GM13976 (cell line): Measurements from ENCODE around the gene NEK5.

ENCODE experiments used
- DNase-seq: peaks from one replicate; pipeline ENCODE4 v3.0.0; 2012; ENCODE audit warnings: low spot score
- CTCF ChIP-seq: IDR thresholded peaks from 2 replicates; pipeline ENCODE4 v1.5.1; 2012; ENCODE audit warnings: borderline replicate concordance, mild to moderate bottlenecking; ENCODE audit not compliant: insufficient read depth; ENCODE audit errors: extremely low read depth, missing control alignments, control extremely low read depth
- in situ Hi-C: fragments of 300-500 bp; cut with MboI; formaldehyde crosslinking; loops from one replicate; pipeline ENCODE4 v1.12.0; 2022; ENCODE audit warnings: low sequenced_read_pairs, mixed read lengths, inconsistent platforms; ENCODE audit not compliant: unreplicated experiment

The NEK5 gene

GRCh38 chr13:52027832-52028231 is 101.0 kb downstream of the NEK5 start:
- no peak for DNase-seq
- TF ChIP-seq CTCF: no peak
- in situ Hi-C loops: no loop called here

DNA sequence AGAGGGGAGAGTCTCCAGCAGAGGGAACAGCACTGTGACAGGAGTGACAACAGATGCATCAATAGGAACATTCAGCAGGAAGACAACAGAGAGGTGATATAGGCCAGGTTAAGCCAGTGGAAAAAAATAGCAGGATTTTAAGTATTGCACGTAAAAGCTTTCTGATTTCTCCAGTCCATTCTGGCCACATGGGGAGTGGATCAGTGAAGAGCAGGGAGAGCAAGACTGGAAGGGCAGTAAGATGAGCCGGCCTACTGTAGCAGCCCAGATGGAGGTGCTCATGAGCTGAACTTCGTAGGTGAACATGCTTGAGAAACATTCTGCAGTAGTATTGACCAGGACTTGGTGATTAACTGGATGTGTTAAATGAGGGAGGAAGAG is 102.6 kb downstream of the NEK5 start:
- in situ Hi-C loops: no loop called here
- no peak for DNase-seq

DNA sequence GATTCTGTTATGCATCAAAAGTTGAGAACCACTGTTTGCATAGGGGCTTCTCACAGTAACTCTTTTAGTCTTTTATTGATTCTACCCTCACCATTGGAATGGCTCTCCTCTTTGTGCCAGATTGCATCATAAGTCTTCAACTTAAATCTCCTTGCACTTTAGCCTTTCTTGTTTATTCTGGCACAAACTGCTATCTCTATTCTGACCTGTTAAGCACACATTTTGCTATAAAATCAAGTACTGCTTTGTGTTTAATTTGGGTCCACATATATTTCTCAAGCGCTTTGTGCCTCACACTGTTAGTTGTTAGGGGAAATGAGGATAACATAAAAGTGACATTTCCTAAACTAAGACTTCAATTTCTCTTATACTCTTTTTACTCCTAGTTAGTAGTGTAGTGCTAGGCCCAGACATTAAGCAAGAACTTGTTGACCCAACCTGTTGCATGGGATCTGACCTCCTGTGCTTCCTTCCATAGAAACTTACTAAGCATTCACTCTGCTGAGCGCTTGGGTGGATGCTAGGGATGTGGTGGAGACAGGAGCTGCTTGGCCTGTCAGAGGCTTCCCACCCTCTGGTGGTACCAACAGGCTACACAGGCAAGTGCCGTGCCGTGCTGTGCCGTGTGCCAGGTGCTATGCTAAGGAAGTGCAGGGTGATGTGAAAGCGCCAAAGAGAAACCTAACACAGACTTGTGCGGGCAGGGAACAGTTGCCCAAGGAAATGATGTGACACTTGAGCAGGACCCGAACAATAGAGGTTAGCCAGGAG is 103.2 kb downstream of the NEK5 start:
- no peak for TF ChIP-seq CTCF
- in situ Hi-C loops: no loop called here
- no peak for DNase-seq

More for the DNA sequence above, 102.6 kb downstream of the NEK5 start:
- no peak for TF ChIP-seq CTCF

- DNase-seq: no peak
- in situ Hi-C loops: no loop called here
- TF ChIP-seq CTCF: no peak
Measured at GRCh38 chr13:52024481-52024880, 104.4 kb downstream of the NEK5 start, which contains the start of gene UTP14C. Gene UTP14C (plus strand): TSS chr13:52024691. CDS start chr13:52028805, 4,114 bp downstream.

DNA sequence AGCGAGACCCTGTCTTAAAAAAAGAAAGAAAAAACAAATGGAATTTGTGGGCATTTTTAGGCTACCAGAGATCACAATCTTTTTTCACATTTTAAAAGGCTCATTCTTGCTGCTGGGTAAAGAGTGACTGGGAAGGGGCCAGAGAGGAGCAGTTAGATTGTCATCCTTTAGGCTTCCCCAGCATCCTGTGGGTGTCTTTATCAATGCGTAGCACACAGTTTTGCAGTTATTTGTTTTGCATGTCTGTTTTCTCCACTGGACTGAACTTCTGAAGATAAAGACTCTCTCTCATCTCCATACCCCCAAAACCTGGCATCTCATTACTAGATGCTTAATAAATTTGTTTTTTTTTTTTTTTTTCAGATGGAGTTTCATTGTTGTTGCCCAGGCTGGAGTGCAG is 106.5 kb downstream of the NEK5 start:
- DNase-seq: no peak
- no peak for TF ChIP-seq CTCF
- in situ Hi-C loops: no loop called here

- in situ Hi-C loops: no loop called here
- no peak for DNase-seq
- TF ChIP-seq CTCF: no peak
Measured at GRCh38 chr13:52020191-52020590, 108.7 kb downstream of the NEK5 start.
